Glomerular visceral epithelial cell (primary cell): Measurements from ENCODE around the gene CACNA1B.
"Not testable (repeated sequence)": the region's sequence is repeated elsewhere in the genome, so short reads cannot be mapped to it uniquely, and the experiment has no call there.

ENCODE experiments used
- DNase-seq: peaks from one replicate; pipeline ENCODE4 v3.0.0-alpha.2; 2016; ENCODE audit errors: extremely low spot score

Gene CACNA1B

GRCh38 chr9:138099803-138100598 is 222.4 kb downstream of the CACNA1B start:
- DNase-seq: no peak

- no peak for DNase-seq
These were observed 223.2 kb downstream of the CACNA1B start for GRCh38 chr9:138100711-138101350.

DNA sequence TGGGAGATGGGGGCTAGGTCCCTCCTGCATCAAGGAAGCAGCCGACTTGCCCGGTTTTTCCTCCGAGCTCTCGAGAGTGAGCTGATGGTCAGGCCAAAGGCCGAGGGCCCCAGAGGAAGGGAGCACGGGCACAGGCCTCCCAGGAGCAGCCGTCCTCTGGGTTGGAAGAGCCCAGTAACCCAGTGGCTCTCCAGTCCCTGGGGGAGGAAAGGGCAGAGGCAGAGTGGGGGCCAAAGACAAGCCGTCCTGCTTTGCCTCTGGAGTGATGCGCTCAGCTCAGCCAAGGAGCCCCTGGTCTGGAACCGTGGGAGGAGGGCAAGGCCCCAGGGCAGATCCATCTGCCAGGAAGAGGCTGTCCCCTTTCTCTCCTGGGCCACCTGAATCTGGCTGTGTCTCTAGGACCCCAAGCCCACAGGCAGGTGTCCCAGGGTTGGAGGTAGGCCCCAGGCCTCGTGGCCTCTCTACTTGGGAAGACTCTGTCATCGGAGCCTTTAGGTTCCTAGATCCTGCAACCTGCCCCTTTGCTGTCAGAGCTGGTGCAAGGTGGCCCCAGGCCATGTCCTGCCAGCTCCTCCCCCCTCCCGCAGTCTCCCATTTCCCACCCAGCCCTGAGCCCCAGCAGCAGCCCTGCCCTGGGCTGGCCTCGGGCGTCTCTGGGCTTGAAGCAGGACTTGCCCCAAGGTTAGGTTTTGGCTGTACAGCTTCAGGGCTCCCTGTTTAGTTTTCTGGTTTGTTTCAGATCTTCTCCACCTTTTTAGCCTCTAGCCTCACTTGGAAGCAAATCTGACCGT is 224.1 kb downstream of the CACNA1B start:
- no peak for DNase-seq

DNA sequence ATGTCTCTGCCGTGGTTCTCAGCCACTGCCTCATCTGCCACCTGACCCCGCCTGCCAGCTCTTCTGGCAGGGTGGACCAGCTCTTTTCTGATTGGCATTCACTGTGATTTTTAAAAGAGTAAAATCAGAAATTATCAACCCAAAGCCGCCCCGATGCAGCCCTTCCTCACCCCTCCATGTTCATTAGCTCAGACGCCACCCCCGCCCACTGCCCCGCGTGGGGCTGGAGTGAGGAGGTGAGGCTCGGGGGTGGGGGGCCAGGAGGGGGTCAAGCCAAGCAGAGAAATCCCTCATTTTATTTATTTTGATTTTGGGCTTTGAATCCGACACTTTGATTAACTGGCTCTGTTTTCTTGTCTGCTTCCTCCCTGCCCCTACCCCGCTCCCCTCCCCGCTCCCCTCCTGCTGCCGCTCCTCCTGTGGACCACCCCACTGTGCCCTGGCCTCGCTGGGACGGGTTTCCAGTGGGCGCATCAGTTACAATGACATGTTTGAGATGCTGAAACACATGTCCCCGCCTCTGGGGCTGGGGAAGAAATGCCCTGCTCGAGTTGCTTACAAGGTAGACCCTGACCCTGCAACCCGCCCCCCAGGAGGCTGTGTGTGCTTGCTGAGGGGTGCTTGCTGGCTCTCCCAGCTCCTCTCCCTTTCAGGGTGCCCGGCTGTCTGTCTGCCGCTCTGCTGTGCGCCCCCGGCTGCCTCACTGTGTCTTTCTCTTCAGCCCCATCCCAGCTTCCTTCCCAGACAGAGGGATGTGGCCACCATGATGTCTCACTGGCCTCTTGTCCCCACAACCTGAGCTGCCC is 224.9 kb downstream of the CACNA1B start:
- DNase-seq: no peak

GRCh38 chr9:138103111-138103848 is 225.7 kb downstream of the CACNA1B start:
- DNase-seq: no peak

GRCh38 chr9:138103849-138104206 is 226.2 kb downstream of the CACNA1B start:
- DNase-seq: no peak

GRCh38 chr9:138104251-138105122 is 226.9 kb downstream of the CACNA1B start:
- DNase-seq: no peak

DNA sequence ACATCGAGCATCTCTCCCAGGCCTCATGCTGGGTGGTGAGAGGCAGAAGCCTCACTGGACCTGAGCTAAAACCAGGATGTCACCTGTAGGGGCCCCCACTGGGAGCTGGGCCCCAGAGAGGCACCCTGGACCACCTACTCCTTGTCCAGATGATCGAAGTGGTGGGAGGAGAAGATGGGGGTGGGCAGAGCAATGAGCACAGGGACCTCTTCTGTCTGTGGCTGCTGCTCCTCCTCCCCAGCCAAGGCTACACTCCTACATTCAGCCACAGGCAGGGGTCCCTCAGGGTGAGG is 227.5 kb downstream of the CACNA1B start:
- no peak for DNase-seq

DNA sequence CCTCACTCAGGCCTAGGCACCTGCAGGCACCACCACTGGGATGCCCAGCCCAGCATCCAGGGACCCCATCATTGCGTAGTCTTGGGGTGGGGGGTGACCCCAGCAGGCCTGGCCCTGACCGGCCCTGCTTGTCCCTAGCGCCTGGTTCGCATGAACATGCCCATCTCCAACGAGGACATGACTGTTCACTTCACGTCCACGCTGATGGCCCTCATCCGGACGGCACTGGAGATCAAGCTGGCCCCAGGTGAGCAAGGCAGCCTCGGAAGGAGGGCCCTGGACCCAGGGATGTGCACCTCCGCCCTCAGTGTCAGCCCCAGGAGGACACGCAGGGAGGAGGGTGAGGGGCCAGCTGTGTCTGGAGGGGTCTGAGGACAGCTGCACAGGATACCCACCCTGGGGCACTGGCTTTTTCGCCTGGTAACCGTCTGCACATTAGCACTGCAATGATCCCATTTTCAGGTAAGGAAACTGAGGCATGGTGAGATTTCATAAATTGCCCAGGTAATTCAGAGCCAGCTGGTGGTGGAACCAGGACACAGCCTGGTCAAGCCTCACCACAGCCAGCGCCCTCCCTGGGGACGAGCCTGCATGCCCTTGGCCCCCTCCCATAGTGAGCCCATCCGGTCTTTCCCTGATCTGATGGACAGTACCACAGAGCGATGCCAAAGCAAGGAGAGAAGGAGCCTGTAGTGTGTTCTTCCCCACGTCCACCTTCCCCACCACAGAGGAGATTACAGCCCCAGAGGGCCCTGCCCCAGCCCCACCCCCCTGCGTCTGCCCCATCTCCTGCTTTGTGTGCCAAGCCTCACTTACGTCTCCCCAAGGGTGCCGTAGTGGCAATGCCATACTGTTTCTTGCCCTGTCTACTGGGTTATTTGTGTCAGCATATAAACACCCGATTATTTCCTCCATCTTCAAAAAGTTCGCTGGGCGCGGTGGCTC is 228.3 kb downstream of the CACNA1B start:
- DNase-seq: no peak

GRCh38 chr9:138107039-138107438 is 229.5 kb downstream of the CACNA1B start:
- not testable (repeated sequence) for DNase-seq

GRCh38 chr9:138111607-138112006 is 234.0 kb downstream of the CACNA1B start:
- no peak for DNase-seq

- no peak for DNase-seq
These were observed 234.6 kb downstream of the CACNA1B start for GRCh38 chr9:138112090-138112748.

GRCh38 chr9:138112791-138113600 is 235.4 kb downstream of the CACNA1B start:
- DNase-seq: no peak

GRCh38 chr9:138113701-138114325 is 236.2 kb downstream of the CACNA1B start:
- not testable (repeated sequence) for DNase-seq

GRCh38 chr9:138114501-138115245 is 237.1 kb downstream of the CACNA1B start:
- DNase-seq: no peak

GRCh38 chr9:138115506-138115905 is 237.9 kb downstream of the CACNA1B start:
- no peak for DNase-seq

GRCh38 chr9:138116521-138116920 is 238.9 kb downstream of the CACNA1B start:
- no peak for DNase-seq
